Activated CD8-positive, alpha-beta memory T cell treated with anti-CD3 and anti-CD28 coated beads for 48 hours (primary cell): ENCODE measurements around the gene ATP5ME.

Experiments
- DNase-seq, 3 experiments: peaks; one replicate each; pipeline ENCODE4 v3.0.0-alpha.2; 2020; ENCODE audit warnings: low read depth in 2 of 3, low spot score in 2 of 3

ATP5ME gene

DNA sequence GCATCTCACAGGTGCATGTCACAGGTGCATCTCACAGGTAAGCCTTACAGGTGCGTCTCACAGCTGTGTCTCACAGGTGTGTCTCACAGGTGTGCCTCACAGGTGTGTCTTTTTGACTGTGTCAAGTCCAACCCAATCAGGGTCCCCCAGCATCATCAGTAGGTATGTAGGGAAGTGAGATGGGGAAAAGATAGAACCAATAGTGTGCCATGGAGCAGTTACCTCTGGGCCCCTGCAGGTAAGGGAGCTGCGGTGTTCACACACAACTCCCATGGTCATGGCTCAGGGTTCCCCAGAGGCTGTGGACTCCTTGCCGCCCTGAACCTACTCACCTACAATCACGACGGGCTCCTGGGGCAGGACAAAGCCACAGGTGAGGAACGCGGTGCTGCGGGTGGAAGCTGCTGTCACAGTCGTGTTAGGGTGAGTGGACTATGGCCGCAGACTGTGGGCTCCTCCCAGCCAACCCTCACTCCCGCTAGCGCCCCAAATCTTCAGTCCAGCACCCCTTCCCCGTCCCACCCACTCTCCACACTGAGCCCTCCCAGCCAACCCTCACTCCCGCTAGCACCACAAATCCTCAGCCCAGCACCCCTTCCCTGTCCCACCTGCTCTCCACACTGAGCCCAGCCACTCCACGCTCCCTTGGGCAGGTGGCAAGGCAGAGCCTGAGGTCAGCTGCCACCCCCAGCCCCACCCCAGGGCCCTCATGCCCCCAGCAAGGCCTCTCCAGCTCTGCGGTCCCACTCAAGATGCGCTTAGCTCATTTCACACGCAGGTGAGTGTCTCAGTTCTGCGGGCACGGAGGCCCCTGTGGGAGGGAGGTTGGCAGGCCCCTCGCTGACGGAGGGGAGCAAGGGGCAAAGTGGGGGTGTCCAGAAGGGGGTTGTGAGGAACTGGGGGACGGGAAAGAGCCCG is 50.8 kb downstream of the ATP5ME start:
- DNase-seq, result no peak
